Fibroblast of the conjunctiva (primary cell): ENCODE results near the gene FBH1.
"Not testable (repeated sequence)": the region's sequence is repeated elsewhere in the genome, so short reads cannot be mapped to it uniquely, and the experiment has no call there.

Experiments
- DNase-seq: peaks from one replicate; pipeline ENCODE4 v3.0.0-alpha.2; 2010; ENCODE audit warnings: low read depth

FBH1 gene

DNA sequence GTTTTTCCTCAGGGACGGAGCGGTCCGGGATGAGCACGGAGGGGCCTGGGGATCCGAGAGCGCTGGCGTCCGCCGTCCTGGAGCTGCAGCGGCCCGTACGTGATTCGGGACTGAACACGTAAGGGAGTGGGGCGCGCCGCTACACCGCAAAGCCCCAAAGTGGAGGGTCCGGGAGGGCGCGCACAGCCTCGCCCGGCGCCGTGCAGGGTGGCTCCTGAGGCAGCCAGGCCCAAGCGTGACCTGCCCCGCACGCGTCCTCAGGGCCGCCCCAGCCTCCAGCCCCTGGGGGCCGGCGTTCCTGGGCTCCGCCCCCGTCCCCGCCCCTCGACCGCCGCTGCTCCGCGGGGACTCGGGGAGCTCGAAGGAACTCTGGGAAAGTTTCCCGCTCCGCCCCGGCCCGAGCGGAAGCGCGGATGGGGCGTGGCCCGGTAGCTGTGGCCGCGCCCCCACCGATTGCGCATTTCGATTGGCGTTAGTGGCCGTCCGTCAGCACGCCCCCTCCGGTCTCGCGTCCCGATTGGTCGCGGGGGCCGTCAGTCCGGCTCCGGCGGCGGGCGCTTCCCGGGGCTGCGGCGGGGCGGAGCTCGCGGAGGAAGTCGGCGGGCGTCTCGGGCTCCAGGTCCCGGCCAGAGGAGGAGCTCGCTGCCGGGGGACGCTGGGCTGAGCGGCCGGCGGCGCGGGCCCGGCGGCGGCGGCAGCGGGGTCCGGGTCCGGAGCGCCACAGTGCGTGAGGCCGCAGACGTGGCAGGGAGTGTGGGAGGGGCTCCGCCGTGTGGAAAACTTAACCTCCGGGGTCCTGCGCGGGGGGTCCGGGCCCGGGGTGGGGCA lies at the start of gene FBH1, which contains the start of gene ANKRD16:
Gene FBH1 (plus strand): TSS at position 620 of the 828 bp plus-strand sequence. CDS start 103 bp downstream, at position 723.
Gene ANKRD16 (minus strand): TSS at position 270 of the 828 bp plus-strand sequence. CDS start 539 bp downstream, outside the sequence.
- peak; percentile 97 for DNase-seq

DNA sequence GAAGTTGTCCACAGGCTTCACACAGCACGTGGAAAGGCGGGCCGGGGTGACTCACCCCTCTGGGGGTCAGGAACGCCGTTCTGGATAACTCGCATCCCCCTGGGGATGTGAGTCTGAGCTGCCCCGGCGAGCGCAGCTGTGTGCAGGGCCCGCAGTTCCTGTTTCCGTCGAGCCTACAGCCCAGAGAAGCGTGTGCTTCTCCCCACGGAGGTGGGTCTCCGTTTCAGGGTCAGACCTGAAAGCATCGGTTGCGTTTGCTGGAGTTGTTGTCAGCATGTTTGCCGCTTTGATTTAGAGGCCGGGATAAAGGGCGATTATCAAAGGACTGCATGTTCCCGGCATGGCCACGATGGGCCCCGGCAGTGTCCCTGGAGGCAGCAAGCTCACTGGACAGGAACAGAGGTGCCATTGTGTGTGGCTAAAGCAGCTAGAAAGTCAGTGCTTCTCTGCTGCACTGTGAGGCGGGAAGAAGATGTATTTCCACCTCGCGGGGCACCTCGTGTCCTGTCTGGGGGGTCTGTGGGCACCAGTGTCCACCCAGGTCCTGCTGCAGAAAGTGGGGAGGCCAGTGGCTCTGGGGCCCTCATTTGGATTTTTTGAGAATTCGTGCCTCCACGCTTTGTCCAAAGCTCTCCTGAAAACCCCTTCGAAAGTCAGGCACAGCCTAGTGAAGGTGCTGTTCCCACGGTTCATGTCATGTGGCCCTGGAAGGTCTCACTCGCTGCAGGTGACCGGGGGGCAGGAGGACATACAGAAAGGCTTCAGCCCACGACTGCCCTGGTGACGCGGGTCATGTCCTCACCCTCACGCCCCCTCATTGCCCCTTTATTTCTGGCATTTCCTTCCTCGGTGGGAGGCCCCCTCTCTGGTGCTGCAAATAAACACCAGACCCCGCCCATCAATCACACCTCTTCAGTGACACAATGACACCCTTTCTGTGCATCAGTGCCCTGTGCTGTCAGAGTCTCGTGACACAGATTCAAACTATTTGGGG lies 49.4 kb upstream of the FBH1 start:
- no peak for DNase-seq

- DNase-seq, result no peak
These were observed 48.1 kb upstream of the FBH1 start for GRCh38 chr10:5841965-5842364.

GRCh38 chr10:5843686-5844344 lies 46.2 kb upstream of the FBH1 start:
- no peak for DNase-seq

- DNase-seq, result no peak
These were observed 45.5 kb upstream of the FBH1 start for GRCh38 chr10:5844345-5845055.

- not testable (repeated sequence) for DNase-seq
These were observed 43.4 kb upstream of the FBH1 start for GRCh38 chr10:5846667-5847066.

- DNase-seq, result no peak
These were observed 35.9 kb upstream of the FBH1 start for GRCh38 chr10:5854131-5854475.

DNA sequence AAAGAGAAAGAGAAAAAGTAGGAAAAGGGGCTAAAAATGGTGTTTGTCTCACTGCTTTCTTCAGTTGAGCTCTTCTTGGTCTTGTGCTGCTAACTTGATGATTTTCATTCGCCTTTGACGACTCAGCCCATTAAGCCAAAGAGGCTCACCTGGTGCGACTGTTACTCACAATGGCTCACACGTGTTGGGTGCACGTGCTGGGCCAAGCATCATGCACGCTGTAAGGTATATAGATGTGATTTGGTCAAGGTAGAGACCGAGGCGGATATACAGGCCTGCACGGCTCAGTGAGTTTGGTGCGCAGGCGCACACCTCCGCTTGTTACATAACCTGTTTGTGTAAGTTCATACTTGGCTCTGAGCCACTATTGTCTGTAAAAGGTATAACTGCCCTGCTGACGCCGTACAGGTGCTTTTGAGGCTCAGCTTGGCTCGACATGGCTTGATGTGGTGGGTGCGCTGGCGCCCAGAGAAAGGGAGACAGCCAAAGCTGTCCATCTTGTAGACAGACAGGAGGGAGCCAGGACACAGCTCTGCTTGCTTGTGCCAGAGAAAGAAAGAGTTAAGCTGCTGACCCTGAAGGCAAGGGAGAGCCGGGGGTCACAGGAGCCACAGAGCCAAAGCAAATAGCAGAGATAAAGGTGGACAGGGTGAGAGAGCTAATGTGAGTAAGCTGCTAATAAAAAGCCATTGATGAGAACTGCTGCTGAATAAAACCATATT lies 33.9 kb upstream of the FBH1 start:
- DNase-seq, result no peak

GRCh38 chr10:5856701-5857004 lies 33.4 kb upstream of the FBH1 start:
- no peak for DNase-seq

- no peak for DNase-seq
These were observed 31.2 kb upstream of the FBH1 start for GRCh38 chr10:5858811-5859210.

GRCh38 chr10:5860066-5860465 lies 30.0 kb upstream of the FBH1 start:
- DNase-seq, result no peak

DNA sequence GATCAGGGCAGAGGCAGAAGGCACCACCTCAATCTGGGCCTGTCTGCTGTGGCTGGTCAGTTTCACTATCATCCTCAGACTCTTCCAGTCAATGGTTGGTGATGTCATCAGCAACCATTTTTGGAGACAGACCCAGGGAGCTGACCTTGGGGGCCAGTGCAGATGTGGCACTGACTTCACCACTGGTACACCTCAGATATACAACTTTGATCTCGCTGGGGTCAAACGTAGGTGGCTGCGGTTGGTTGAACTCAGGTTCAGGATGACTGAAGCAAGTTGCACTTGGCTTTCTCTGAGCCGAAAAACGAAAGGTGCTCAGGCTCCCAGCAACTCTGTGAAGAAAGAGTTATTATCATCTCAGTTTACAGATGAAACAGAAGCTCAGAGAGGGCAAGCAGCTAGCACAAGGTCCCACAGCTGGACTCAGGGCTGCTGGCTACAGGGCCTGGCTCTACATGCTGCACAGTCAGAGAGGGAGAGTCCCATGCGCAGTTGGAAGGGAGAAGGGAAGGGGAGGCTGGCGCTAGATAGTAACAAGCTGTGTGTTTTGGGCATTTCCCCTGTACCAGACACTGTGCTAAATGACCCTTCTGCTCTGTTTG lies 27.6 kb upstream of the FBH1 start:
- DNase-seq, result no peak

- DNase-seq, result not testable (repeated sequence)
These were observed 26.9 kb upstream of the FBH1 start for GRCh38 chr10:5862981-5863685.

DNA sequence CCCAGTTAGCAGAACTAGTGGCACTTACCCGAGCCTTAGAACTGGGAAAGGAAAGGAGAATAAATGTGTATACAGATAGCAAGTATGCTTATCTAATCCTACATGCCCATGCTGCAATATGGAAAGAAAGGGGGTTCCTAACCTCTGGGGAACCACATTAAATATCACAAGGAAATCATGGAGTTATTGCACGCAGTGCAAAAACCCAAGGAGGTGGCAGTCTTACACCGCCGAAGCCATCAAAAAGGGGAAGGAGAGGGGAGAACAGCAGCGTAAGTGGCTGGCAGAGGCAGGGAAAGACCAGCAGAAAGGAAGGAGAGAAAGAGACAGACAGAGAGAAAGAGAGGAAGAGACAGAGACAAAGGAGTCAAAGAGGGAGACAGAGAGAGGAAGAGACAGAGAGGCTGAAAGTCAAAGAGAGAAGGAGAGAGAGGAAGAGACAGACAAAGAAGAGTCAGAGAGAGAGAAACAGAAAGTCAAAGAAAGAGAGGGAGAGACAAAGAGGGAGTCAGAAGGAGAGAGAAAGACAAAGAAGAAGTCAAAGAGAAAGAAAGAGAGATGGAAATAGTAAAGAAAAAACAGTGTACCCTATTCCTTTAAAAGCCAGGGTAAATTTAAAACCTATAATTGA lies 23.5 kb upstream of the FBH1 start:
- DNase-seq, result not testable (repeated sequence)

- DNase-seq, result not testable (repeated sequence)
These were observed 22.9 kb upstream of the FBH1 start for GRCh38 chr10:5867091-5867615.

DNA sequence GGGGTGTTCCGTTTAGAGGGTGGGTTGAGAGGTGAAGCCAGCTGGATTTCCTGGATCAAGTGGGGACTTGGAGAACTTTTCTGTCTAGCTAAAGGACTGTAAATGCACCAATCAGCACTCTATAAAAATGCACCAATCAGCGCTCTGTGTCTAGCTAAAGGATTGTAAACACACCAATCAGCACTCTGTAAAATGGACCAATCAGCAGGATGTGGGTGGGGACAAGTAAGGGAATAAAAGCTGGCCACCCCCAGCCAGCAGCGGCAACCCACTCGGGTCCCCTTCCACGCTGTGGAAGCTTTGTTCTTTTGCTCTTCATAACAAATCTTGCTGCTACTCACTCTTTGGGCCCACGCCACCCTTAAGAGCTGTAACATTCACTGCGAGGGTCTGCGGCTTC lies 21.7 kb upstream of the FBH1 start:
- not testable (repeated sequence) for DNase-seq

DNA sequence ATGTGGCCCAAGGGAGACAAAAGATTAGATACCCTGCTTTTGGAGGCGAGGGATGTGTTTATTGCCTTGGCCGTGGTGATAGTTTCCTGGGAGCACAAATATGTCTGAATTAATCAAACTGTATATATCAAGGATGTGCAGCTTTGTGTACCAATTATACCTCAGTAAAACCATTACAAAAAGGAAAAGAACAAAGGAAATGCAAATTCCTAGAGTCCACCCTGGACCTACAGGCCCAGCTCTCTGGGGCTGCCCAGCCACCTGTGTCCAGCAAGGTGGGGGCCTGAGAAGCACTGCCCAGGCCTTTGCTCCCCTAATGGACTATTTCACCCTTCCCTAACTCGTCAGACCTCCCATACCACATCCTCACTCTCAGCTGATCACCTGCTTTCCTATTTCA lies 20.9 kb upstream of the FBH1 start:
- DNase-seq, result no peak

- no peak for DNase-seq
These were observed 18.4 kb upstream of the FBH1 start for GRCh38 chr10:5871596-5871995.

DNA sequence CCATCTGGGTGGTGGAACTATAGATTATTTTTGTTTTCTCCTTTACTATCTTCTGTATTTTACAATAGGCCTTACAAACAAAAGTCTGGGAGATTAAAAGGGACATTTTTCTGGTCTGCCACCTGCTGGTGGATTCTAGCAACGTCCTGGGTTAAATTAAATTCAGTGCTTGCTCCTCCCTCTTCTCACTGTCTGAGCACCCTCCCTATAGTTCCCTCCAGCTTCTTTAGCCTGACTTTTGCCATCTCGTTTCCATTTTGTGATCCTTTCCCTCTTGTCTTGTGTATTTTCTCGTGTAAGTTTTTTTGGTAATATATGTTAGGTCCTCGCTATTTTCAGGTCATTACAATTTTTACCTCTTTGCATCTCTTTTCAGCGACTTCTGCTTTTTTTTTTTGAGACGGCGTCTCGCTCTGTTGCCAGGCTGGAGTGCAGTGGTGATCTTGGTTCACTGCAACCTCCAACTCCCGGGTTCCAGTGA lies 16.5 kb upstream of the FBH1 start:
- peak; percentile 56 for DNase-seq
